OCI-LY1 (cell line): ENCODE results near the gene CFAP77.

Experiments
- H2AFZ ChIP-seq: fragments of 200-600 bp; sonication (generic), shearing (Covaris generic); 2 replicates; pipeline ENCODE4 v1.6.0; 2014; ENCODE audit warnings: antibody characterized with exemption, mild to moderate bottlenecking, low read length
- H3F3A ChIP-seq: fragments of 200-600 bp; sonication (generic), shearing (Covaris generic); 2 replicates; pipeline ENCODE4 v1.6.0; 2014; ENCODE audit warnings: mild to moderate bottlenecking, antibody characterized with exemption, low read length, moderate library complexity; ENCODE audit not compliant: insufficient read depth
- H3K27ac ChIP-seq: fragments of 200-600 bp; sonication (generic); 2 replicates; pipeline ENCODE4 v1.5.1; 2014; ENCODE audit warnings: low read length, mixed run types, mild to moderate bottlenecking, low read depth; ENCODE audit not compliant: poor library complexity, severe bottlenecking
- H3K27me3 ChIP-seq: fragments of 200-600 bp; sonication (generic); 2 replicates; pipeline ENCODE4 v1.6.0; 2014; ENCODE audit warnings: antibody characterized with exemption, mild to moderate bottlenecking, low read length, moderate library complexity; ENCODE audit not compliant: insufficient read depth
- H3K36me3 ChIP-seq: fragments of 200-600 bp; sonication (generic); 2 replicates; pipeline ENCODE4 v1.6.1; 2014; ENCODE audit warnings: mild to moderate bottlenecking, antibody characterized with exemption, low read length, moderate library complexity, mixed read lengths; ENCODE audit not compliant: insufficient read depth
- H3K4me1 ChIP-seq: fragments of 200-600 bp; sonication (generic); 2 replicates; pipeline ENCODE4 v1.5.1; 2014; ENCODE audit warnings: mild to moderate bottlenecking, low read length, moderate library complexity; ENCODE audit not compliant: insufficient read depth, severe bottlenecking
- H3K4me2 ChIP-seq: fragments of 200-600 bp; sonication (generic), shearing (Covaris generic); 2 replicates; pipeline ENCODE4 v1.6.1; 2014; ENCODE audit warnings: low read length
- H3K4me3 ChIP-seq: fragments of 200-600 bp; sonication (generic); 2 replicates; pipeline ENCODE4 v1.5.1; 2014; ENCODE audit warnings: low read length, low read depth, mild to moderate bottlenecking, mixed read lengths; ENCODE audit not compliant: poor library complexity, severe bottlenecking
- H3K79me2 ChIP-seq: fragments of 200-600 bp; shearing (Covaris generic); 2 replicates; pipeline ENCODE4 v1.6.1; 2016; ENCODE audit warnings: mixed run types, low read length, mixed read lengths; ENCODE audit not compliant: insufficient read depth
- H3K9ac ChIP-seq: fragments of 200-600 bp; sonication (generic), shearing (Covaris generic); 2 replicates; pipeline ENCODE4 v1.6.1; 2014; ENCODE audit warnings: mild to moderate bottlenecking, low read length, mixed read lengths
- H3K9me2 ChIP-seq: fragments of 200-600 bp; sonication (generic), shearing (Covaris generic); 2 replicates; pipeline ENCODE4 v1.6.1; 2014; ENCODE audit warnings: low read depth, mild to moderate bottlenecking, low read length, mixed read lengths
- H3K9me3 ChIP-seq: fragments of 200-600 bp; shearing (Covaris generic); 2 replicates; pipeline ENCODE4 v1.6.1; 2014; ENCODE audit warnings: low read length, mixed read lengths
- H4K20me1 ChIP-seq: fragments of 200-600 bp; sonication (generic), shearing (Covaris generic); 2 replicates; pipeline ENCODE4 v1.6.0; 2016; ENCODE audit warnings: mild to moderate bottlenecking, low read length; ENCODE audit not compliant: insufficient read depth
- CTCF ChIP-seq: fragments of 200-600 bp; sonication (generic), shearing (Covaris generic); IDR thresholded peaks from 2 replicates; pipeline ENCODE4 v1.5.1; 2017; ENCODE audit warnings: mild to moderate bottlenecking, antibody characterized with exemption, low read length, moderate library complexity, mixed read lengths
- EZH2 ChIP-seq: fragments of 200-600 bp; sonication (generic), shearing (Covaris generic); IDR thresholded peaks from 2 replicates; pipeline ENCODE4 v1.8.0; 2017; ENCODE audit warnings: borderline replicate concordance, mixed run types, mild to moderate bottlenecking, antibody characterized with exemption, low read length, moderate library complexity, mixed read lengths

Gene CFAP77

GRCh38 chr9:132481053-132481849 is 71.2 kb downstream of the CFAP77 start:
- Histone ChIP-seq H3K9me2 (no peaks in the 10 kb centered on the region), H4K20me1 (no peaks in the 10 kb centered on the region), H3K79me2 (no peaks in the 10 kb centered on the region), H3K27ac (no peak overlapping the region), H3K4me1 (no peaks in the 10 kb centered on the region), H3K27me3 (no peaks in the 10 kb centered on the region), H3K9me3 (no peaks in the 10 kb centered on the region), H3F3A (no peaks in the 10 kb centered on the region), H3K36me3 (no peaks in the 10 kb centered on the region), H3K4me3 (no peak overlapping the region), H3K9ac (no peak overlapping the region), H2AFZ (no peak overlapping the region), H3K4me2 (no peak overlapping the region)
- TF ChIP-seq CTCF (no peak), EZH2 (no peak)

DNA sequence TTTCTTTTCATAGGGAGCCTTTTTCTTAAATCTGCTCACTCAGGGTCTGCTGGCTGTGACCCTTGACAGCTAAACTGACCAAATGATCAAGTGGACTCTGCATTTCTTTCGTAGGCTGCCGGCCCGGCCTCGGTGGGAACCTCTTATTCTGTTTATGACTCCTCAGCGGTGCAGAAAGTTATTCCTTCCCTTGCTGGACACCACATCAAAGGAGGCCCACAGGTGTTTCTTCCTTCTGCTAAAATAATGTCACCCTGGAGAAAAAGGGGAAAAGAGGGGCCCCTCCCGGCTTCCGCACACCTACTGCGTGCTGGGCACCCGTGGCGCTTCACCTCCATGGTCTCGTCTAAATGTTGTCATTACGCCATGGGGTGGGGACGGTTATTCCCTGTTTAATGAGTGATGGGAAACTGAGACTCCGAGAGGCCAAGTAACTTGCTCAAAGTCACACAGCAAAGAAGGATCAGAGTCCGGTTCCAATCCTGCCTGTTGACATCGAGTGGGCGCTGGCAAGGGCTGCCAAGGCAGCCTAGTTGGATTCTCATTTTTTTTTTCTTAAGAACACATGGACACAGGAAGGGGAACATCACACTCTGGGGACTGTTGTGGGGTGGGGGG is 72.3 kb downstream of the CFAP77 start:
- Histone ChIP-seq H3K9ac (no peak overlapping the region), H4K20me1 (no peaks in the 10 kb centered on the region), H2AFZ (no peak overlapping the region), H3K9me3 (no peaks in the 10 kb centered on the region), H3K4me3 (no peak overlapping the region), H3K27me3 (no peaks in the 10 kb centered on the region), H3K79me2 (no peaks in the 10 kb centered on the region), H3K4me1 (no peaks in the 10 kb centered on the region), H3F3A (no peaks in the 10 kb centered on the region), H3K4me2 (no peak overlapping the region), H3K9me2 (no peaks in the 10 kb centered on the region), H3K27ac (no peak overlapping the region), H3K36me3 (no peaks in the 10 kb centered on the region)
- TF ChIP-seq CTCF (no peak), EZH2 (no peak)

- Histone ChIP-seq H3K36me3 (no peaks in the 10 kb centered on the region), H3K9me2 (no peaks in the 10 kb centered on the region), H3K27ac (no peak overlapping the region), H3K79me2 (no peaks in the 10 kb centered on the region), H3K4me2 (no peak overlapping the region), H3K4me3 (no peak overlapping the region), H2AFZ (no peak overlapping the region), H4K20me1 (no peaks in the 10 kb centered on the region), H3K9me3 (no peaks in the 10 kb centered on the region), H3K4me1 (no peaks in the 10 kb centered on the region), H3F3A (no peaks in the 10 kb centered on the region), H3K9ac (no peak overlapping the region), H3K27me3 (0 out of 2 replicates have a peak, but pooled peaks cover 4% of the 10 kb centered on the region)
- TF ChIP-seq EZH2 (no peak), CTCF (no peak)
Measured at GRCh38 chr9:132485393-132485792, 75.4 kb downstream of the CFAP77 start.
